Natural killer cell treated with Interleukin-12 subunit alpha and Interleukin-12 subunit beta and Interleukin-15 and Interleukin-18, amount 100 ng/mL, for 72 hours (primary cell): ENCODE results near the gene EFS. TPM values are rescaled to one million over a fixed set of nuclear protein-coding genes. Genes with fewer than 3 reads are reported as not detected.
A peak's percentile ranks its signal among the peaks of the same experiment; 100 is the strongest.

Source experiments
- ATAC-seq, 2 donors: fragments of 150-1000 bp; cut with Tn5 transposase in 1 of 2; sonication (Bioruptor Pico), chemical (Tn5 transposase) in 1 of 2; 2 replicates each; pipeline ENCODE4 v1.10.0; 2021
- DNase-seq: peaks from one replicate; pipeline ENCODE4 v3.0.0; 2022; ENCODE audit warnings: low spot score
- H3K27ac Mint-ChIP-seq, 2 donors: 1 replicate in 1 of 2; 2 replicates in 1 of 2; pipeline ENCODE4 v1.8.0; 2022; ENCODE audit warnings: mixed read lengths in 2 of 2, mild to moderate bottlenecking in 1 of 2, moderate library complexity in 1 of 2
- H3K27me3 Mint-ChIP-seq, 2 donors: 1 replicate in 1 of 2; 2 replicates in 1 of 2; pipeline ENCODE4 v1.8.0; 2022; ENCODE audit warnings: mixed read lengths in 2 of 2
- H3K36me3 Mint-ChIP-seq: one replicate; pipeline ENCODE4 v1.8.0; 2022; ENCODE audit warnings: mixed read lengths
- H3K4me1 Mint-ChIP-seq, 2 donors: 1 replicate in 1 of 2; 2 replicates in 1 of 2; pipeline ENCODE4 v1.8.0; 2022; ENCODE audit warnings: low read depth in 2 of 2, mixed read lengths in 2 of 2, mild to moderate bottlenecking in 1 of 2
- H3K4me3 Mint-ChIP-seq: one replicate; pipeline ENCODE4 v1.8.0; 2022; ENCODE audit warnings: mixed read lengths
- H3K9me3 Mint-ChIP-seq: 2 replicates; pipeline ENCODE4 v1.8.0; 2022; ENCODE audit warnings: mixed read lengths
- total RNA-seq, 2 donors: library from RNA; stranded (reverse); gene quantifications; one replicate each; pipeline ENCODE4 v1.2.3, GENCODE V29; 2022

The EFS gene
- total RNA-seq, 2 donors from 2014 or later: not detected

- Mint-ChIP-seq H3K4me3 (no peak overlapping the region), H3K36me3 (no peaks in the 10 kb centered on the region), H3K27ac (no peak overlapping the region), H3K4me1 (no peaks in the 10 kb centered on the region), H3K27me3 (peaks cover 44 to 49% of the 10 kb centered on the region in 2 donors), H3K9me3 (no peaks in the 10 kb centered on the region)
- ATAC-seq: no peak
- DNase-seq: no peak
These were observed 572 bp downstream of the EFS start for GRCh38 chr14:23364164-23365035.

- Mint-ChIP-seq H3K36me3 (no peaks in the 10 kb centered on the region), H3K9me3 (no peaks in the 10 kb centered on the region), H3K27me3 (peaks cover 28 to 30% of the 10 kb centered on the region in 2 donors), H3K4me1 (no peaks in the 10 kb centered on the region), H3K4me3 (no peak overlapping the region), H3K27ac (no peak overlapping the region)
- no peak for ATAC-seq
- peak; percentile 32 for DNase-seq
These were observed 2.8 kb downstream of the EFS start for GRCh38 chr14:23362200-23362599.

GRCh38 chr14:23361763-23362162 is 3.2 kb downstream of the EFS start:
- no peak for ATAC-seq
- DNase-seq: no peak
- no peaks in the 10 kb centered on the region for H3K36me3 Mint-ChIP-seq
- H3K27ac Mint-ChIP-seq: no peak overlapping the region
- peaks cover 24 to 26% of the 10 kb centered on the region in 2 donors for H3K27me3 Mint-ChIP-seq
- no peaks in the 10 kb centered on the region for H3K9me3 Mint-ChIP-seq
- H3K4me3 Mint-ChIP-seq: no peak overlapping the region
- no peaks in the 10 kb centered on the region for H3K4me1 Mint-ChIP-seq

GRCh38 chr14:23361320-23361719 is 3.7 kb downstream of the EFS start:
- DNase-seq: peak; percentile 22
- Mint-ChIP-seq H3K27ac (no peak overlapping the region), H3K4me1 (no peaks in the 10 kb centered on the region), H3K36me3 (no peaks in the 10 kb centered on the region), H3K27me3 (peaks cover 22 to 23% of the 10 kb centered on the region in 2 donors), H3K4me3 (no peak overlapping the region), H3K9me3 (no peaks in the 10 kb centered on the region)
- no peak for ATAC-seq

GRCh38 chr14:23360496-23360895 is 4.5 kb downstream of the EFS start:
- peaks cover 26 to 30% of the 10 kb centered on the region in 2 donors for H3K27me3 Mint-ChIP-seq
- H3K36me3 Mint-ChIP-seq: no peaks in the 10 kb centered on the region
- no peak overlapping the region for H3K4me3 Mint-ChIP-seq
- no peaks in the 10 kb centered on the region for H3K9me3 Mint-ChIP-seq
- no peaks in the 10 kb centered on the region for H3K4me1 Mint-ChIP-seq
- ATAC-seq: no peak
- peak; percentile 52 for DNase-seq
- no peak overlapping the region for H3K27ac Mint-ChIP-seq

GRCh38 chr14:23359722-23360447 is 5.1 kb downstream of the EFS start:
- Mint-ChIP-seq H3K4me3 (no peak overlapping the region), H3K27me3 (peaks cover 28 to 35% of the 10 kb centered on the region in 2 donors), H3K36me3 (no peaks in the 10 kb centered on the region), H3K4me1 (no peaks in the 10 kb centered on the region), H3K9me3 (no peaks in the 10 kb centered on the region), H3K27ac (no peak overlapping the region)
- no peak for ATAC-seq
- peak; percentile 58 for DNase-seq

- no peaks in the 10 kb centered on the region for H3K9me3 Mint-ChIP-seq
These were observed 5.8 kb downstream of the EFS start for GRCh38 chr14:23359167-23359626.

GRCh38 chr14:23358553-23359166 is 6.3 kb downstream of the EFS start:
- no peaks in the 10 kb centered on the region for H3K36me3 Mint-ChIP-seq
- peak; percentile 31 for DNase-seq
- H3K27me3 Mint-ChIP-seq: peaks cover 28 to 38% of the 10 kb centered on the region in 2 donors
- no peaks in the 10 kb centered on the region for H3K4me1 Mint-ChIP-seq
- ATAC-seq: no peak
- no peak overlapping the region for H3K27ac Mint-ChIP-seq
- H3K9me3 Mint-ChIP-seq: no peaks in the 10 kb centered on the region
- H3K4me3 Mint-ChIP-seq: no peak overlapping the region

More at GRCh38 chr14:23359167-23359626, 5.8 kb downstream of the EFS start:
- no peaks in the 10 kb centered on the region for H3K4me1 Mint-ChIP-seq
- H3K4me3 Mint-ChIP-seq: no peak overlapping the region
- ATAC-seq (peak in 1 of 2 donors; percentile 15), DNase-seq (peak; percentile 47)
- peaks cover 25 to 35% of the 10 kb centered on the region in 2 donors for H3K27me3 Mint-ChIP-seq
- no peaks in the 10 kb centered on the region for H3K36me3 Mint-ChIP-seq
- no peak overlapping the region for H3K27ac Mint-ChIP-seq

- no peak for ATAC-seq
- DNase-seq: no peak
- Mint-ChIP-seq H3K4me3 (no peak overlapping the region), H3K27me3 (peaks cover 33 to 45% of the 10 kb centered on the region in 2 donors), H3K9me3 (no peaks in the 10 kb centered on the region), H3K4me1 (peaks cover 3 to 4% of the 10 kb centered on the region in 2 donors), H3K27ac (no peak overlapping the region), H3K36me3 (peaks cover 3% of the 10 kb centered on the region)
These were observed 6.9 kb downstream of the EFS start for GRCh38 chr14:23358042-23358441.

- Mint-ChIP-seq H3K4me3 (no peak overlapping the region), H3K36me3 (peaks cover 5% of the 10 kb centered on the region), H3K9me3 (no peaks in the 10 kb centered on the region), H3K27ac (no peak overlapping the region), H3K4me1 (peaks cover 6 to 7% of the 10 kb centered on the region in 2 donors), H3K27me3 (peaks cover 36 to 49% of the 10 kb centered on the region in 2 donors)
- no peak for ATAC-seq
- DNase-seq: peak; percentile 42
These were observed 7.7 kb downstream of the EFS start for GRCh38 chr14:23357261-23357660.

- DNase-seq (no peak), ATAC-seq (no peak)
- Mint-ChIP-seq H3K4me1 (peaks cover 6 to 7% of the 10 kb centered on the region in 2 donors), H3K4me3 (no peak overlapping the region), H3K27ac (no peak overlapping the region), H3K27me3 (peaks cover 33 to 49% of the 10 kb centered on the region in 2 donors), H3K9me3 (no peaks in the 10 kb centered on the region), H3K36me3 (peaks cover 5% of the 10 kb centered on the region)
These were observed 8.3 kb downstream of the EFS start for GRCh38 chr14:23356662-23357061.

- peak; percentile 5 for DNase-seq
- Mint-ChIP-seq H3K36me3 (peaks cover 10% of the 10 kb centered on the region), H3K9me3 (no peaks in the 10 kb centered on the region), H3K27ac (no peak overlapping the region), H3K27me3 (peaks cover 31 to 48% of the 10 kb centered on the region in 2 donors), H3K4me1 (peaks cover 9 to 12% of the 10 kb centered on the region in 2 donors), H3K4me3 (no peak overlapping the region)
- no peak for ATAC-seq
These were observed 9.0 kb downstream of the EFS start for GRCh38 chr14:23355871-23356435.

GRCh38 chr14:23354990-23355389 is 10.0 kb downstream of the EFS start:
- no peak overlapping the region for H3K4me3 Mint-ChIP-seq
- no peak for DNase-seq
- peaks cover 39 to 55% of the 10 kb centered on the region in 2 donors for H3K27me3 Mint-ChIP-seq
- no peaks in the 10 kb centered on the region for H3K9me3 Mint-ChIP-seq
- H3K27ac Mint-ChIP-seq: no peak overlapping the region
- peaks cover 9 to 13% of the 10 kb centered on the region in 2 donors for H3K4me1 Mint-ChIP-seq
- no peak for ATAC-seq
- peaks cover 15% of the 10 kb centered on the region for H3K36me3 Mint-ChIP-seq
